ENCODE data around the gene SLC51B.
"Not testable (repeated sequence)": the region's sequence is repeated elsewhere in the genome, so short reads cannot be mapped to it uniquely, and the experiment has no call there.

SLC51B gene

GRCh38 chr15:65066001-65066634 lies 20.9 kb downstream of the SLC51B start:
- no peak for DNase-seq (ENCODE audit: low read depth, low spot score)

GRCh38 chr15:65066635-65067316 lies 21.6 kb downstream of the SLC51B start:
- DNase-seq (ENCODE audit: low read depth, low spot score), result no peak

- no peak for DNase-seq (ENCODE audit: low read depth, low spot score)
These were observed 22.1 kb downstream of the SLC51B start for GRCh38 chr15:65067317-65067644.

- DNase-seq (ENCODE audit: low read depth, low spot score), result no peak
These were observed 22.6 kb downstream of the SLC51B start, which contains the start of gene RASL12 for GRCh38 chr15:65067645-65068402. TSS of gene RASL12 (minus strand) at chr15:65067991. CDS start at chr15:65067835, 156 bp downstream.

GRCh38 chr15:65068403-65068788 lies 23.2 kb downstream of the SLC51B start:
- DNase-seq (ENCODE audit: low read depth, low spot score), result no peak

- no peak for DNase-seq (ENCODE audit: low read depth, low spot score)
These were observed 24.0 kb downstream of the SLC51B start for GRCh38 chr15:65069179-65069578.

GRCh38 chr15:65069779-65070546 lies 24.8 kb downstream of the SLC51B start:
- DNase-seq (ENCODE audit: low read depth, low spot score), result no peak

GRCh38 chr15:65071381-65071811 lies 26.2 kb downstream of the SLC51B start:
- DNase-seq (ENCODE audit: low read depth, low spot score), result no peak

GRCh38 chr15:65072027-65072426 lies 26.8 kb downstream of the SLC51B start:
- DNase-seq (ENCODE audit: low read depth, low spot score), result no peak

- no peak for DNase-seq (ENCODE audit: low read depth, low spot score)
These were observed 27.4 kb downstream of the SLC51B start for GRCh38 chr15:65072617-65073016.

- DNase-seq (ENCODE audit: low read depth, low spot score), result not testable (repeated sequence)
These were observed 29.8 kb downstream of the SLC51B start for GRCh38 chr15:65074946-65075345.

GRCh38 chr15:65075607-65076395 lies 30.6 kb downstream of the SLC51B start:
- not testable (repeated sequence) for DNase-seq (ENCODE audit: low read depth, low spot score)

- no peak for DNase-seq (ENCODE audit: low read depth, low spot score)
These were observed 31.5 kb downstream of the SLC51B start, which contains the start of gene KBTBD13 for GRCh38 chr15:65076486-65077290. TSS of gene KBTBD13 (plus strand) at chr15:65076746. CDS start at chr15:65076816, 70 bp downstream.

- DNase-seq (ENCODE audit: low read depth, low spot score), result no peak
These were observed 32.2 kb downstream of the SLC51B start for GRCh38 chr15:65077291-65077980.

GRCh38 chr15:65077981-65078352 lies 32.8 kb downstream of the SLC51B start:
- peak; percentile 76 for DNase-seq (ENCODE audit: low read depth, low spot score)

GRCh38 chr15:65079580-65079979 lies 34.4 kb downstream of the SLC51B start:
- DNase-seq (ENCODE audit: low read depth, low spot score), result no peak

GRCh38 chr15:65081270-65081669 lies 36.1 kb downstream of the SLC51B start:
- DNase-seq (ENCODE audit: low read depth, low spot score), result no peak

- no peak for DNase-seq (ENCODE audit: low read depth, low spot score)
These were observed 36.6 kb downstream of the SLC51B start for GRCh38 chr15:65081758-65082157.

GRCh38 chr15:65082303-65082953 lies 37.2 kb downstream of the SLC51B start:
- no peak for DNase-seq (ENCODE audit: low read depth, low spot score)
